Effector CD4-positive, alpha-beta T cell (primary cell): ENCODE measurements around the gene ALX1.
"Not testable (repeated sequence)": the region's sequence is repeated elsewhere in the genome, so short reads cannot be mapped to it uniquely, and the experiment has no call there.

Source experiments
- DNase-seq: peaks from one replicate; pipeline ENCODE4 v3.0.0-alpha.2; 2020

Gene ALX1

DNA sequence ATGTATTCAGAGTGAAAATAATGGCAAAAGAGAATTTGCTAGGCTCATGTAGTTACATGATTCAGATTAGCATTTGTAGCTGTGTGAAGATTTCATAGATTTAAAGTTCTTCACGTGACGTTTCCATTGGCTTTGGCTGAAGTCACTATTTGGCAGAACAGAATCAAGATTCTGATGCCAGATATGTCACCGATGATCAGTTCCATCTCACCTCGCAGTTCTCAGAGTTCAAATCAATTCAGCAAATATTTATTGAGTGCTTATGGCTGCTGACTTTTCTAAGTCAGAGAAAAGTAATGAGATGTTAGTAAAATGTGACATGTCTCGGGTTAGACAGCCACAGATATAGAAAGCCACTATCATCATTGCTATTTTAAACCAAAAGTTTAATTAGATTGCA lies 28.4 kb downstream of the ALX1 start:
- DNase-seq, result no peak

DNA sequence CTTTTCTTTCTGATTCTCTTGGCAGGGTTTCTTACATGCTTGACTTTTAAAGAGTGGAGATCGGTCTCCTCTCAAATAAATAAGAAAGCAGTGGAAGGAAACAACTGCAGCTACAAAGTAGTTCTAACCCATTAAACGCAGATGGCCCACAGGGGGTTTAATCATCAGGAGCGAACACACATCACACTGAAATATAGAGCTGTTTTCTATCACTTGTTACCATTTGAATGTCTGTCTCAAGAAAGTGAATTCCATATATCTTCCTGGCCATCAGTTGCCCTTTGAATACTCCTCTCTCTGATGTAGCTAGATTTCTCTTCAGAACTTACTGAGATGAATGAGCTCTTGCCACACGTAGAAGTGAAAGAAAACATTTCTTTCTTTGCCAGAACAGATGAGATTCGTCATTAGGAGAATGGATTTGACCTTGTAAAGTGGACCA lies 29.1 kb downstream of the ALX1 start:
- no peak for DNase-seq

DNA sequence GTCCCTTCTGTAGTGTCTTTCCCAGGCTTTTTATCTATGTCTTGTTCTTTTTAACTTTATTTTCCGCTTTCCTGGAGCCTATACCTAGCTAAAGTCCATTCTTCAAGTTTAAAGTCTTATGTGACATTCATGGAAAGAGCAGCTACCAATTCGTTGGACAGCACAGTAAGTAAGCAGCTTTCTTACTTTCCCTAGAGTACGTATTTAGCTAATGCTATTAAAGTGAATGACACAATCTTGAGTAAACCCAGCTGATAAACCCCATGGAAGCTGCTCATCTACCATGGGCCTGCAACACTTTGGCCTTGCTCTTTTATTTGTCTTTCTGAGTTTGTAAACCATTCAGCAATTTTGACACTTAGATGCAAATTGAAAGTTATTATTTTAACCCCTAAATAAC lies 30.0 kb downstream of the ALX1 start:
- no peak for DNase-seq

DNA sequence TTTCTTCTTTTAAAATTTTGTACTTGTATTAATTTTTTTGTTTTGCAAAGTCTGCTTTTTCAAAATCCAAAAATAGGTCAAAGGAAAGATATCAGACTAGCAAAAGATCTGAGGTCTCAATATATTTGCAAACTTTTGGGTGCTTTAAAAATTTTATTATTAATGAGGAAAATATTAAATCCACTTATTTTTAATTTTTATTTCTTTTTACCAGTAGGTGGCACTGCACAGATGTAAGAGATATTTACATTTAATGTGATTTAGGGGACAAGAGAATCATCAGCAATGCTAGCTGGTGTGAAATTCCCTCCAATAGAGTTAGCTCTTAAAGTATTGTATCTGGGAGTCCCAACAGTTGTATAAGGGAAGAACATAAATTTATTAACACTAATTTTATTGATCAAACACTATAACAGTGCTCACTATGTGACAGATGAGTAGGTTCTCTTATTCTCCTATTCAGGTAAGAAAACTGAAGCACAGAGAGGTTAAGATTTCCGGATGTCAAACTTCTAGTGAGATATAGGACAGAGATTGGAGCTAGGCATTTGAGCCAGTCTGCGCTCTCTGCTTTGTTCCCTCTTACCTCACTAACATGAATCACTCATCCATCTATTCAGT lies 30.5 kb downstream of the ALX1 start:
- no peak for DNase-seq

DNA sequence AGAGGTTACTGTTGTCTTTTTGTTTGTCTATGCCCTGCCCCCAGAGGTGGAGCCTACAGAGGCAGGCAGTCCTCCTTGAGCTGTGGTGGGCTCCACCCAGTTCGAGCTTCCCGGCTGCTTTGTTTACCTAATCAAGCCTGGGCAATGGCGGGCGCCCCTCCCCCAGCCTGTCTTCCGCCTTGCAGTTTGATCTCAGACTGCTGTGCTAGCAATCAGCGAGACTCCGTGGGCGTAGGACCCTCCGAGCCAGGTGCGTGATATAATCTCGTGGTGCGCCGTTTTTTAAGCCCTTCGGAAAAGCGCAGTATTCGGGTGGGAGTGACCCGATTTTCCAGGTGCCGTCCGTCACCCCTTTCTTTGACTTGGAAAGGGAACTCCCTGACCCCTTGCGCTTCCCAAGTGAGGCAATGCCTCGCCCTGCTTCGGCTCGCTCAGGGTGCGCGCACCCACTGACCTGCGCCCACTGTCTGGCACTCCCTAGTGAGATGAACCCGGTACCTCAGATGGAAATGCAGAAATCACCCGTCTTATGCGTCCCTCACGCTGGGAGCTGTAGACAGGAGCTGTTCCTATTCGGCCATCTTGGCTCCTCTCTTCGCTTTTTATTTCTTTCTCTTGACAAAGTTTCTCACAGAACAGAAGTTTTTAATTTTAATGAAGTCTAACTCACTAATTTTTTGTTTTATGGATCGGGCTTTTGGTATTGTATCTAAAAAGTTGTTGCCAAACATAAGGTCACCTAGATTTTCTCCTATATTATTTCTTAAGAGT lies 38.0 kb downstream of the ALX1 start:
- DNase-seq, result not testable (repeated sequence)

DNA sequence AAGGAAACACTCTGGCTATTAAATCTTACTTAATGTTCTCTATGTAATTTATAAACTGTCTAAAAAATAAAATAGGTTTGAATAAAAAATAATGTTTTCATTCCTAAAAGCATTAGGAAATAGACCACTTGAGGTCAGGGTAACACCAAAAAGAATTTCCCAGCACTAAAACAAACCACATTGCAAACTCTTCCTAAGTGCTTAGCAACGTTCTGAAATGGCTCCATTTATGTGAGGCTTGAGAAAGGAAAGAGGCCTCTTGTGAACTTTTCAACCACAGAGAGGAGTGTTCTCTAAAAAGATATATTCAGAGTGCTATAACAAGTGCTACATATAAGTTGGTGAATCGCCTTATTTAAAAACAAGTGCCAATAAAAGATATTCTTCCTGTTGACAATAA lies 42.7 kb downstream of the ALX1 start:
- no peak for DNase-seq

DNA sequence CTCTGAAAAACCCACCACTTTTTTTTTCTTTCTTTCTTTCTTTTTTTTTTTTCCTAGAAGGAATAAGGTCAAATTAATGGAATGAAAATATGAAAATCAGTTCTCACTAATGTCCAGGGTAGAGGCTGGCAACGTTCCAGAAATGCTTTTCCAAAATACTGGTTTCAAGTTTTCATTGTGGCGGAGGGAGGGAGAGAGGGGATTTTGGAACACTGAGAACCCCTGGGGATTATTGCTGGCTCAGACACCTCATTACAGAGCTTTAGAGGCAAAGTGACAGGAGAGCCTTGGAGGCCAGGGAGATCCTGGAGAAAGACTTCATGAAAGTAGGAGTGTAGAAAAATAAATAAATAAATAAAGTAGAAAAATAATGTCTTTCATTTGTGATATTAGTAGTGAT lies 45.4 kb downstream of the ALX1 start:
- no peak for DNase-seq

DNA sequence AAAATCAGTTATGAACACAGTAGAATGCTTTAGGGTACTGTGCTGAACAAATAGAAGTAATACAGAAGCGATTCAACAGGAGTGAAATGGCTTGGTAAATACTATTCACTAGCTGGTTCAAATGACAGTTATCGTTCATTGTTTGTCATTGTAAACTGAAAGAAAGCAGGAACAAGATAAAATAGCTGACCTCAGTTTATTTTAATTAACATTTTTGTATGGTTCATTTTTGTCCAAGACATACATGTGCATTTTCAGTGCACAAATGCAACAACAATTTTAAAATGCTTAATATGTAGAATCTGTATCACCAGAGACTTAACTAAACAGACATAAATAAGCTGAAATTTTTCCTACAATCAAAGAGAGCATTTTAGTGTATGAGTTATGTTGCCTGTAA lies 49.9 kb downstream of the ALX1 start:
- DNase-seq, result no peak

DNA sequence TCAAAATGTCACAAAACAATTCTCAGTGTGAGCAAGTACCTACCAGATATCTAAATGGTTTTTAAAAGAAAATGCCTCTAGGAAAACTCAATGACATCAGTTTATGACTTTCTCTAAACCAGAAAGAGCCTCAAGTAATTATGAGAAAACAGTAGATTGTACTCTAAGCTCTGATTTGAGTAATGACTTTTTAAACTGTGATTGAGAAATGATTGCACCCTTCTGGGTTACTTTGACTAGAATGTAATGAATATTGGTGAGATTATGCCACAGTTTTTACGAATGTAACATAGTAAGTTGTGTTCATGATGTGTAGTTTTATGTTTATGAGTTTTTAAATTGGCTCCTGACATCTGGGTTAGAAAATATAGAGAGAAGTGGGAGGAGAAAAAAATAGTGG lies 68.8 kb downstream of the ALX1 start:
- DNase-seq, result no peak

DNA sequence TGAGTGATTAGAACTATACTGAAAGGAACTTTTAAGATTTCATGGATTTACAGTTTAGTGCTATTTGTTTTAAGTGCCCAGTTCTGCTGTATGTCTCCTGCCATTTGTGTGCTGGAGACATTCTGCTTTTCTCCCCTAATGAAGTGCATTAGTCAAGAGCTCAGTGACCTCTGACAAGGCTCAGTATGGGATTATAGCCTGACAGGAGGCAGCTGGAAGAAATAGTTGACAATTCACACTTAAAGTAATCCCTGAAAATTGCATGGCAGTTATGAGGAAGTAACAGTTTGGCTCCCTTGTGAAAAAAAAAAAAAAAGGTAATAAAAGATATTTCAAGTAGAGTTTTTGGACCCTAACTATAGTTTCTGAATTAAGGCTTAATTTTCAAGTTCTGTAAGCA lies 70.3 kb downstream of the ALX1 start:
- DNase-seq, result no peak
